Measurements from ENCODE around the gene NIM1K. TPM values are rescaled to one million over a fixed set of nuclear protein-coding genes. Genes with fewer than 3 reads are reported as not detected.

Gene NIM1K
- total and polyA plus RNA-seq, 2 of the 13 experiments (the other 11 are each of a cell fraction or from before 2014, with no cell fraction given), result 0.04 TPM; not detected in 1

DNA sequence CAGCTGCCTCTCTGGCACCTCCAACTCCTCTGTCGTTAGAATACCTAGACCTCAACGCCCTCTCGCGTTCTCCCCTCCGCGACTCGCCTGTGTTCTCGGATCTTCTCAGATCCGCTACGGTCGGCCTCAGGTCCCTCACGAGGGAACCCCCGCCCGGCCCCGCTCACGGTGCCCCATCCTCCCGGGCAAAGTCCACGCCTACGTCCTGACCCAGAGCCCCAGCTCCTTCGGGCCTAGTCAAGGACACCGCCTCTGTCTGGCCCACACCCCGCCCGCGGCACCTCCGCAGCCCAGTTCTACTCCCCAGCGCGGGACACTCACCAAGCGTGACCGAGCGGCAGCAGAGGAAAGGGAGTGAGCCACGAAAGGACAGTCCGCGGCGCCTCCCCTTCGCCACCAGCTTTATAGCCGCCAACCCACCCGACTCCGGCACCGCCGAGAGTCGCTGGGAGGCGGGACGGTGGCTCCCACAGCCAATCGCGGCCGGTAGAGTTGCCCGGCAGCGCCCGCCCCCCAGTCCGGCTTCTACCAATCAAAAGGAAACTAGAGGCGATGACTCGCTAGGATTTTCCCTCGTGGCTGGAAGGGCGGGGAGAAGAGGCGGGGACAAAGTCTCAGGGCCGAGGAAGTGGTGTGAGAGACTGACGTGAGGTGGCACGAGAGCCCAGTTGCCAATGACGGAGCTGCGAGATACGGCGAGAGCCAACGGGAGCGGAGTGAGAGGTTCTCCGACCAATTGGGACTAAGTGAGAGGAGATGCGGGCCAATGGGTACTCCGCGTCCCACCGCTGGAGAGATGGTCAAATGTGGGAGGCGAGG lies 121.2 kb downstream of the NIM1K start, which contains the start of gene HMGCS1 (continued):
- TF ChIP-seq, protein P1, sequence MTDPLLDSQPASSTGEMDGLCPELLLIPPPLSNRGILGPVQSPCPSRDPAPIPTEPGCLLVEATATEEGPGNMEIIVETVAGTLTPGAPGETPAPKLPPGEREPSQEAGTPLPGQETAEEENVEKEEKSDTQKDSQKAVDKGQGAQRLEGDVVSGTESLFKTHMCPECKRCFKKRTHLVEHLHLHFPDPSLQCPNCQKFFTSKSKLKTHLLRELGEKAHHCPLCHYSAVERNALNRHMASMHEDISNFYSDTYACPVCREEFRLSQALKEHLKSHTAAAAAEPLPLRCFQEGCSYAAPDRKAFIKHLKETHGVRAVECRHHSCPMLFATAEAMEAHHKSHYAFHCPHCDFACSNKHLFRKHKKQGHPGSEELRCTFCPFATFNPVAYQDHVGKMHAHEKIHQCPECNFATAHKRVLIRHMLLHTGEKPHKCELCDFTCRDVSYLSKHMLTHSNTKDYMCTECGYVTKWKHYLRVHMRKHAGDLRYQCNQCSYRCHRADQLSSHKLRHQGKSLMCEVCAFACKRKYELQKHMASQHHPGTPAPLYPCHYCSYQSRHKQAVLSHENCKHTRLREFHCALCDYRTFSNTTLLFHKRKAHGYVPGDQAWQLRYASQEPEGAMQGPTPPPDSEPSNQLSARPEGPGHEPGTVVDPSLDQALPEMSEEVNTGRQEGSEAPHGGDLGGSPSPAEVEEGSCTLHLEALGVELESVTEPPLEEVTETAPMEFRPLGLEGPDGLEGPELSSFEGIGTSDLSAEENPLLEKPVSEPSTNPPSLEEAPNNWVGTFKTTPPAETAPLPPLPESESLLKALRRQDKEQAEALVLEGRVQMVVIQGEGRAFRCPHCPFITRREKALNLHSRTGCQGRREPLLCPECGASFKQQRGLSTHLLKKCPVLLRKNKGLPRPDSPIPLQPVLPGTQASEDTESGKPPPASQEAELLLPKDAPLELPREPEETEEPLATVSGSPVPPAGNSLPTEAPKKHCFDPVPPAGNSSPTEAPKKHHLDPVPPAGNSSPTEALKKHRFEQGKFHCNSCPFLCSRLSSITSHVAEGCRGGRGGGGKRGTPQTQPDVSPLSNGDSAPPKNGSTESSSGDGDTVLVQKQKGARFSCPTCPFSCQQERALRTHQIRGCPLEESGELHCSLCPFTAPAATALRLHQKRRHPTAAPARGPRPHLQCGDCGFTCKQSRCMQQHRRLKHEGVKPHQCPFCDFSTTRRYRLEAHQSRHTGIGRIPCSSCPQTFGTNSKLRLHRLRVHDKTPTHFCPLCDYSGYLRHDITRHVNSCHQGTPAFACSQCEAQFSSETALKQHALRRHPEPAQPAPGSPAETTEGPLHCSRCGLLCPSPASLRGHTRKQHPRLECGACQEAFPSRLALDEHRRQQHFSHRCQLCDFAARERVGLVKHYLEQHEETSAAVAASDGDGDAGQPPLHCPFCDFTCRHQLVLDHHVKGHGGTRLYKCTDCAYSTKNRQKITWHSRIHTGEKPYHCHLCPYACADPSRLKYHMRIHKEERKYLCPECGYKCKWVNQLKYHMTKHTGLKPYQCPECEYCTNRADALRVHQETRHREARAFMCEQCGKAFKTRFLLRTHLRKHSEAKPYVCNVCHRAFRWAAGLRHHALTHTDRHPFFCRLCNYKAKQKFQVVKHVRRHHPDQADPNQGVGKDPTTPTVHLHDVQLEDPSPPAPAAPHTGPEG (CRISPR knock-in tag; IDR thresholded peaks at IDR 0.05), result no peak
- peak; percentile 77; the same call in 1 of the 2 replicates for TF ChIP-seq NAIF1 (CRISPR knock-in tag; IDR thresholded peaks at IDR 0.05; ENCODE audit: borderline replicate concordance)
- TF ChIP-seq, protein P2, sequence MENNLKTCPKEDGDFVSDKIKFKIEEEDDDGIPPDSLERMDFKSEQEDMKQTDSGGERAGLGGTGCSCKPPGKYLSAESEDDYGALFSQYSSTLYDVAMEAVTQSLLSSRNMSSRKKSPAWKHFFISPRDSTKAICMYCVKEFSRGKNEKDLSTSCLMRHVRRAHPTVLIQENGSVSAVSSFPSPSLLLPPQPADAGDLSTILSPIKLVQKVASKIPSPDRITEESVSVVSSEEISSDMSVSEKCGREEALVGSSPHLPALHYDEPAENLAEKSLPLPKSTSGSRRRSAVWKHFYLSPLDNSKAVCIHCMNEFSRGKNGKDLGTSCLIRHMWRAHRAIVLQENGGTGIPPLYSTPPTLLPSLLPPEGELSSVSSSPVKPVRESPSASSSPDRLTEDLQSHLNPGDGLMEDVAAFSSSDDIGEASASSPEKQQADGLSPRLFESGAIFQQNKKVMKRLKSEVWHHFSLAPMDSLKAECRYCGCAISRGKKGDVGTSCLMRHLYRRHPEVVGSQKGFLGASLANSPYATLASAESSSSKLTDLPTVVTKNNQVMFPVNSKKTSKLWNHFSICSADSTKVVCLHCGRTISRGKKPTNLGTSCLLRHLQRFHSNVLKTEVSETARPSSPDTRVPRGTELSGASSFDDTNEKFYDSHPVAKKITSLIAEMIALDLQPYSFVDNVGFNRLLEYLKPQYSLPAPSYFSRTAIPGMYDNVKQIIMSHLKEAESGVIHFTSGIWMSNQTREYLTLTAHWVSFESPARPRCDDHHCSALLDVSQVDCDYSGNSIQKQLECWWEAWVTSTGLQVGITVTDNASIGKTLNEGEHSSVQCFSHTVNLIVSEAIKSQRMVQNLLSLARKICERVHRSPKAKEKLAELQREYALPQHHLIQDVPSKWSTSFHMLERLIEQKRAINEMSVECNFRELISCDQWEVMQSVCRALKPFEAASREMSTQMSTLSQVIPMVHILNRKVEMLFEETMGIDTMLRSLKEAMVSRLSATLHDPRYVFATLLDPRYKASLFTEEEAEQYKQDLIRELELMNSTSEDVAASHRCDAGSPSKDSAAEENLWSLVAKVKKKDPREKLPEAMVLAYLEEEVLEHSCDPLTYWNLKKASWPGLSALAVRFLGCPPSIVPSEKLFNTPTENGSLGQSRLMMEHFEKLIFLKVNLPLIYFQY (CRISPR knock-in tag; IDR thresholded peaks at IDR 0.05; ENCODE audit: borderline replicate concordance), result peak; percentile 50; the same call in 1 of the 2 replicates
- no peak for TF ChIP-seq ATAD3A (CRISPR knock-in tag; IDR thresholded peaks at IDR 0.05)
- no peak for TF ChIP-seq PRPF4 (IDR thresholded peaks at IDR 0.05; ENCODE audit: low read depth, low read length, poor library complexity, severe bottlenecking)
- TF ChIP-seq ZNF674 (CRISPR knock-in tag; IDR thresholded peaks at IDR 0.05; ENCODE audit: low read depth), result peak; percentile 36; the same call in 1 of the 2 replicates
- no peak for TF ChIP-seq ZKSCAN1 (IDR thresholded peaks at IDR 0.05; ENCODE audit: low read length)
- no peak for TF ChIP-seq DPF2 (CRISPR knock-in tag; IDR thresholded peaks at IDR 0.05; ENCODE audit: borderline replicate concordance, low read depth)
- no peak for TF ChIP-seq TEAD3 (CRISPR knock-in tag; optimal IDR thresholded peaks at IDR 0.05; ENCODE audit: borderline replicate concordance)
- peak; percentile 56 for TF ChIP-seq YY1 (IDR thresholded peaks at IDR 0.05; ENCODE audit: insufficient read depth, insufficient replicate concordance, low read depth, low read length)
- TF ChIP-seq, protein P3, sequence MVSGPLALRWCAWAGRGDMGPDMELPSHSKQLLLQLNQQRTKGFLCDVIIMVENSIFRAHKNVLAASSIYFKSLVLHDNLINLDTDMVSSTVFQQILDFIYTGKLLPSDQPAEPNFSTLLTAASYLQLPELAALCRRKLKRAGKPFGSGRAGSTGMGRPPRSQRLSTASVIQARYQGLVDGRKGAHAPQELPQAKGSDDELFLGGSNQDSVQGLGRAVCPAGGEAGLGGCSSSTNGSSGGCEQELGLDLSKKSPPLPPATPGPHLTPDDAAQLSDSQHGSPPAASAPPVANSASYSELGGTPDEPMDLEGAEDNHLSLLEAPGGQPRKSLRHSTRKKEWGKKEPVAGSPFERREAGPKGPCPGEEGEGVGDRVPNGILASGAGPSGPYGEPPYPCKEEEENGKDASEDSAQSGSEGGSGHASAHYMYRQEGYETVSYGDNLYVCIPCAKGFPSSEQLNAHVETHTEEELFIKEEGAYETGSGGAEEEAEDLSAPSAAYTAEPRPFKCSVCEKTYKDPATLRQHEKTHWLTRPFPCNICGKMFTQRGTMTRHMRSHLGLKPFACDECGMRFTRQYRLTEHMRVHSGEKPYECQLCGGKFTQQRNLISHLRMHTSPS (CRISPR knock-in tag; IDR thresholded peaks at IDR 0.05; ENCODE audit: low read depth), result peak; percentile 72
- no peak; the same call in 1 of the 2 replicates for TF ChIP-seq BRCA1 (CRISPR knock-in tag; IDR thresholded peaks at IDR 0.05)
- TF ChIP-seq ZNF564 (CRISPR knock-in tag; IDR thresholded peaks at IDR 0.05), result no peak
- peak; percentile 94 for TF ChIP-seq SP2 (CRISPR knock-in tag; IDR thresholded peaks at IDR 0.05)
- TF ChIP-seq, protein P4, sequence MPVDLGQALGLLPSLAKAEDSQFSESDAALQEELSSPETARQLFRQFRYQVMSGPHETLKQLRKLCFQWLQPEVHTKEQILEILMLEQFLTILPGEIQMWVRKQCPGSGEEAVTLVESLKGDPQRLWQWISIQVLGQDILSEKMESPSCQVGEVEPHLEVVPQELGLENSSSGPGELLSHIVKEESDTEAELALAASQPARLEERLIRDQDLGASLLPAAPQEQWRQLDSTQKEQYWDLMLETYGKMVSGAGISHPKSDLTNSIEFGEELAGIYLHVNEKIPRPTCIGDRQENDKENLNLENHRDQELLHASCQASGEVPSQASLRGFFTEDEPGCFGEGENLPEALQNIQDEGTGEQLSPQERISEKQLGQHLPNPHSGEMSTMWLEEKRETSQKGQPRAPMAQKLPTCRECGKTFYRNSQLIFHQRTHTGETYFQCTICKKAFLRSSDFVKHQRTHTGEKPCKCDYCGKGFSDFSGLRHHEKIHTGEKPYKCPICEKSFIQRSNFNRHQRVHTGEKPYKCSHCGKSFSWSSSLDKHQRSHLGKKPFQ (CRISPR knock-in tag; IDR thresholded peaks at IDR 0.05; ENCODE audit: insufficient replicate concordance), result peak; percentile 75
